NCI-H2029 treated with DMSO at 0.1 percent for 48 hours (cell line): ENCODE data around the gene ARHGAP28.
A peak's percentile ranks its signal among the peaks of the same experiment; 100 is the strongest.

Experiments used
- DNase-seq: peaks from one replicate; lab custom pipeline; 2025; lab: John Stamatoyannopoulos, UW

The ARHGAP28 gene

GRCh38 chr18:6732952-6733351 lies 3.4 kb downstream of the ARHGAP28 start:
- DNase-seq, result no peak

GRCh38 chr18:6733758-6734157 lies 4.2 kb downstream of the ARHGAP28 start:
- no peak for DNase-seq

GRCh38 chr18:6734726-6735430 lies 5.4 kb downstream of the ARHGAP28 start:
- no peak for DNase-seq

GRCh38 chr18:6737833-6738232 lies 8.3 kb downstream of the ARHGAP28 start:
- no peak for DNase-seq

GRCh38 chr18:6738622-6739021 lies 9.1 kb downstream of the ARHGAP28 start:
- no peak for DNase-seq

GRCh38 chr18:6741232-6741663 lies 11.7 kb downstream of the ARHGAP28 start:
- DNase-seq, result no peak

GRCh38 chr18:6741786-6742185 lies 12.3 kb downstream of the ARHGAP28 start:
- no peak for DNase-seq

GRCh38 chr18:6743999-6744398 lies 14.5 kb downstream of the ARHGAP28 start:
- no peak for DNase-seq

- no peak for DNase-seq
These were observed 15.4 kb downstream of the ARHGAP28 start for GRCh38 chr18:6744816-6745455.

- no peak for DNase-seq
These were observed 16.1 kb downstream of the ARHGAP28 start for GRCh38 chr18:6745504-6746031.

GRCh38 chr18:6746386-6746960 lies 17.0 kb downstream of the ARHGAP28 start:
- DNase-seq, result no peak

GRCh38 chr18:6747646-6748045 lies 18.1 kb downstream of the ARHGAP28 start:
- peak; percentile 7 for DNase-seq

GRCh38 chr18:6748241-6748640 lies 18.7 kb downstream of the ARHGAP28 start:
- DNase-seq, result no peak

GRCh38 chr18:6750411-6750810 lies 20.9 kb downstream of the ARHGAP28 start:
- DNase-seq, result no peak

- no peak for DNase-seq
These were observed 21.7 kb downstream of the ARHGAP28 start for GRCh38 chr18:6751222-6751621.

- no peak for DNase-seq
These were observed 22.8 kb downstream of the ARHGAP28 start for GRCh38 chr18:6752202-6752860.

GRCh38 chr18:6755107-6755506 lies 25.6 kb downstream of the ARHGAP28 start:
- no peak for DNase-seq

- no peak for DNase-seq
These were observed 28.4 kb downstream of the ARHGAP28 start for GRCh38 chr18:6757931-6758330.

GRCh38 chr18:6759579-6759978 lies 30.1 kb downstream of the ARHGAP28 start:
- no peak for DNase-seq

- DNase-seq, result no peak
These were observed 34.0 kb downstream of the ARHGAP28 start for GRCh38 chr18:6763524-6763923.

GRCh38 chr18:6764382-6764781 lies 34.9 kb downstream of the ARHGAP28 start:
- DNase-seq, result no peak

- DNase-seq, result no peak
These were observed 44.3 kb downstream of the ARHGAP28 start for GRCh38 chr18:6773777-6774176.

- DNase-seq, result no peak
These were observed 45.7 kb downstream of the ARHGAP28 start for GRCh38 chr18:6775237-6775636.
